Thoracic aorta (tissue), 2 donors: ENCODE data around the gene MYPOP. TPM values are rescaled to one million over a fixed set of nuclear protein-coding genes. Genes with fewer than 3 reads are reported as not detected.

Experiments
- ATAC-seq: fragments of 150-250 bp; one replicate; pipeline ENCODE4 v1.8.0; 2017; ENCODE audit warnings: low read depth; ENCODE audit not compliant: insufficient number of reproducible peaks, low FRiP score
- DNase-seq: peaks from one replicate; pipeline ENCODE4 v3.0.0-alpha.2; 2020; ENCODE audit warnings: low spot score
- H3K27ac ChIP-seq, 2 donors: fragments of 200-600 bp; sonication (generic); 1 replicate in 1 of 2; 2 replicates in 1 of 2; pipeline ENCODE4 v1.5.1; 2016; ENCODE audit warnings: mild to moderate bottlenecking in 2 of 2, moderate library complexity in 2 of 2
- H3K27me3 ChIP-seq: fragments of 200-600 bp; sonication (generic); replicated peaks from 2 replicates; pipeline ENCODE4 v1.6.0; 2016; ENCODE audit warnings: mild to moderate bottlenecking; ENCODE audit not compliant: insufficient read depth
- H3K36me3 ChIP-seq: fragments of 200-600 bp; sonication (generic); one replicate; pipeline ENCODE4 v1.5.1; 2016
- H3K4me1 ChIP-seq, 2 donors: fragments of 200-600 bp; sonication (generic); 1 replicate in 1 of 2; 2 replicates in 1 of 2; pipeline versions ENCODE4 v1.5.1 to v1.6.0; 2016; ENCODE audit warnings: low read depth in 2 of 2, mild to moderate bottlenecking in 1 of 2; ENCODE audit not compliant: control insufficient read depth in 1 of 2
- H3K4me3 ChIP-seq: fragments of 200-600 bp; sonication (generic); 2 replicates; pipeline ENCODE4 v1.5.1; 2016; ENCODE audit warnings: mild to moderate bottlenecking
- H3K9me3 ChIP-seq: fragments of 200-600 bp; sonication (generic); 2 replicates; pipeline ENCODE4 v1.5.1; 2016
- total RNA-seq, 2 donors: library from RNA; depleted of rRNA; stranded (reverse); fragments of >200 nt; gene quantifications; one replicate each; pipeline versions ENCODE4 v1.1.0 to v1.2.3, GENCODE V29; 2016
- TF ChIP-seq, protein P1 (sequence below): fragments of 200-600 bp; sonication (generic); IDR thresholded peaks from one replicate; pipeline ENCODE4 v1.5.1; 2019; ENCODE audit warnings: antibody characterized with exemption

The MYPOP gene
- total RNA-seq, 2 donors from 2014 or later: 6.1 to 8.8 TPM

DNA sequence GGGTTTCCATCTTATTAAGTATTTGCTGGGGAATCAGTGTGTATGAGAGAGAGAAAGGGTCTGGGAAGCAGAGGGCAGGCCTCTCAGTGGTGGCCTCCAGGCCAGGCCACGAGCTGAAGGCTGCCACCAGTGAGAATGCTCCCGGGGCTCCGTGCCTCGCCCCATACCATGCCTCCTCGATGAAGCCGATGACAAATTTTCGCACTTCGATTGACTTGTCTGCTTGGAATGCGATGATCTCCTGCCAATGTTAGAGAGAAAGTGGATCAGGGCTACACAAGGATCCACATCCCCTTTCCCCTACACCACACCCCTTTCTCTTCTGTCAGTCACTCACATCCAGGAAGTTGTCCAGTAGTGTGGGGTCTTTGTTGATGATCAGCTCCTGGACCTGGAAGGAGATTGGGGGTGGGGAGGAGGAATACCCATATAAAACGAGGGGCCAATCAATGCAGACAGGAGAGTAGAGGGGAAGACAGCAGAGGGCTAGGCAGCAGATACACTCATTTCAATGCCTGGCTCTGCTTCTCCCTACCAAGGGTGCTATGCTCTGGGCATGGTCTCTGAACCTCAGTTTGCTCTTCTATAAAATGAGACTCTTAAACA, 50.2 kb downstream of the MYPOP start:
- no peaks in the 10 kb centered on the region for H3K27me3 ChIP-seq
- H3K9me3 ChIP-seq: no peaks in the 10 kb centered on the region
- peaks cover 55% of the 10 kb centered on the region for H3K36me3 ChIP-seq
- DNase-seq (no peak), ATAC-seq (no peak)
- H3K4me3 ChIP-seq: no peak overlapping the region
- H3K4me1 ChIP-seq: no peaks in the 10 kb centered on the region
- no peak overlapping the region for H3K27ac ChIP-seq
- TF ChIP-seq, protein P1, sequence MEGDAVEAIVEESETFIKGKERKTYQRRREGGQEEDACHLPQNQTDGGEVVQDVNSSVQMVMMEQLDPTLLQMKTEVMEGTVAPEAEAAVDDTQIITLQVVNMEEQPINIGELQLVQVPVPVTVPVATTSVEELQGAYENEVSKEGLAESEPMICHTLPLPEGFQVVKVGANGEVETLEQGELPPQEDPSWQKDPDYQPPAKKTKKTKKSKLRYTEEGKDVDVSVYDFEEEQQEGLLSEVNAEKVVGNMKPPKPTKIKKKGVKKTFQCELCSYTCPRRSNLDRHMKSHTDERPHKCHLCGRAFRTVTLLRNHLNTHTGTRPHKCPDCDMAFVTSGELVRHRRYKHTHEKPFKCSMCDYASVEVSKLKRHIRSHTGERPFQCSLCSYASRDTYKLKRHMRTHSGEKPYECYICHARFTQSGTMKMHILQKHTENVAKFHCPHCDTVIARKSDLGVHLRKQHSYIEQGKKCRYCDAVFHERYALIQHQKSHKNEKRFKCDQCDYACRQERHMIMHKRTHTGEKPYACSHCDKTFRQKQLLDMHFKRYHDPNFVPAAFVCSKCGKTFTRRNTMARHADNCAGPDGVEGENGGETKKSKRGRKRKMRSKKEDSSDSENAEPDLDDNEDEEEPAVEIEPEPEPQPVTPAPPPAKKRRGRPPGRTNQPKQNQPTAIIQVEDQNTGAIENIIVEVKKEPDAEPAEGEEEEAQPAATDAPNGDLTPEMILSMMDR: no peak

DNA sequence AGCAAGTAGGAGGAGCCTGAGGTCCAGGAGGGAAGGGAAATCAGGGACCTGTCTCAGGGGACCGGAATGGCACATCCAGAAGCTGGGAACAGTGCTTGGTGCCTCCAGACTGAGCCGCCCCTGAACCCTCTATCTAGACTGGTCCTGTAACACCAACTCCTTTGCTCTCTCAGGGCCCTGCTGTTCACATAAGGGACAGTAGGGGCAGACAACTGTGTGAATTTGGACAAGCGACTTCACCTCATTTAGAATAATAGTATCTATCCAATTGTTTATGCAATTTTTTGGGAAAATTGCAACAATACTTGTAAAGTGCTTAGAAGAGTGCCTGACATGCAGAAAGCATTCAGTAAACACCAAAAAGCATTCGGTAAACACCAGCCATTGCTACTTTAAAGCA, 53.5 kb downstream of the MYPOP start:
- no peaks in the 10 kb centered on the region for H3K4me1 ChIP-seq
- no peaks in the 10 kb centered on the region for H3K27me3 ChIP-seq
- no peak for DNase-seq
- no peak for ATAC-seq
- H3K36me3 ChIP-seq: peaks cover 64% of the 10 kb centered on the region
- H3K9me3 ChIP-seq: no peaks in the 10 kb centered on the region
- no peak overlapping the region for H3K4me3 ChIP-seq
- TF ChIP-seq, protein P1: no peak
- no peak overlapping the region for H3K27ac ChIP-seq

DNA sequence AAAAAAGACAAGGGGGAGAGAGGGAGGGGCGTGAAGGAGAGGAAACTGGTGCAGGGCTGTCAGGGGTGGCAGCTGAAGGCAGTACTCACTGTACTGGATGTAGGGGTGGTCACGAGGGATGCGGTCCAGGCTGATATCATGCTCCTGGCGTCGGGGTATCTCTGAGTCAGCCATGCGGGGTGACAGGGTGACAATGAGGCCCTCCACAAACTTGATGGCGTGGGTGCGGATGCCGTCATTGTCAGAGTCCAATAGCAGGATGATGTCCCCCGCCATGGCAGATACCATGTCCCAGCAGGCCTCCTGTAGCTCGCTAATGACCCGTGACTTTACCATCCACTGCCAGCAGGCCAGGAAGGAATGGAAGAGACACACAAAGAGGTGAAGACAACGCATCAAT, 54.8 kb downstream of the MYPOP start:
- Histone ChIP-seq H3K4me3 (no peak overlapping the region), H3K27me3 (no peaks in the 10 kb centered on the region), H3K36me3 (peaks cover 73% of the 10 kb centered on the region), H3K9me3 (no peaks in the 10 kb centered on the region), H3K27ac (no peak overlapping the region), H3K4me1 (no peaks in the 10 kb centered on the region)
- TF ChIP-seq, protein P1: no peak
- DNase-seq: no peak
- no peak for ATAC-seq

DNA sequence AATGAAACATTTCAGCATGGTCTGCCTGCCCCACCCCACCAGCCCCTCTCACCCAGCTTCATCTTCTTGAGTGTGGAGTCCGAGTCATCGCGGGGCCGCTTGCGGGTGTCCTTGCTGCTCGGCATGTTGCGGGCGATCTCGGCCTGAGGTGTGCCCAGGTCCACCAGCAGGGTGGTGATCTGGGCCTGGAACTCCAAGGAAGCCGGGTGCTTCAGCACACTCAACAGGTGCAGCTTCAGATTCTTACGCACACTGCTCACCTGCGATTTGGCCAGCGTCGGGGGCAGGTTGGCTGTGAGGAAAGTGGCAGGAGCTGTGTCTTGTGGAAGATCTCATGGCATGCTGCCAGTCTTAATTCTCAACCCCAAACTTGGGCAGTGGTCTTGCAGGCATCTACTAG, 60.2 kb downstream of the MYPOP start:
- H3K27me3 ChIP-seq: no peaks in the 10 kb centered on the region
- DNase-seq (no peak), ATAC-seq (no peak)
- no peak overlapping the region for H3K4me3 ChIP-seq
- TF ChIP-seq, protein P1: no peak
- H3K9me3 ChIP-seq: no peaks in the 10 kb centered on the region
- H3K27ac ChIP-seq: no peak overlapping the region
- peaks cover 68% of the 10 kb centered on the region for H3K36me3 ChIP-seq
- no peaks in the 10 kb centered on the region for H3K4me1 ChIP-seq

Other genes with a start within 250 kb of the MYPOP start
- under 1 TPM in 1 of 2 donors, not detected in 1; 0.14 TPM for gene GIPR, start 234.4 kb downstream of the MYPOP start, total RNA-seq
- gene SNRPD2, start 210.7 kb downstream of the MYPOP start, total RNA-seq: 10 to 100 TPM; 65.7 to 70.1 TPM
- gene QPCTL, start 209.9 kb downstream of the MYPOP start, total RNA-seq: 1 to 10 TPM; 4.6 to 8.8 TPM
- 10 to 100 TPM in 1 of 2 donors, 1 to 10 TPM in 1; 9.9 to 15.0 TPM for gene FBXO46, start 171.7 kb downstream of the MYPOP start, total RNA-seq
- not detected for gene MEIOSIN, start 169.2 kb downstream of the MYPOP start, total RNA-seq
- gene SIX5, start 133.4 kb downstream of the MYPOP start, total RNA-seq: 10 to 100 TPM; 15.0 to 29.9 TPM
- gene DMPK, start 120.1 kb downstream of the MYPOP start, total RNA-seq: 100 to 1,000 TPM; 212 to 227 TPM
- gene DMWD, start 109.8 kb downstream of the MYPOP start, total RNA-seq: 10 to 100 TPM; 79.1 to 91.1 TPM
- not detected for gene RSPH6A, start 87.3 kb downstream of the MYPOP start, total RNA-seq
- 10 to 100 TPM; 48.8 to 84.7 TPM for gene SYMPK, start 39.5 kb downstream of the MYPOP start, total RNA-seq
- gene FOXA3, start 38.3 kb downstream of the MYPOP start, total RNA-seq: not detected
- 10 to 100 TPM; 25.0 to 25.5 TPM for gene IRF2BP1, start 16.5 kb downstream of the MYPOP start, total RNA-seq
- not detected for gene NANOS2, start 12.2 kb upstream of the MYPOP start, total RNA-seq
- gene NOVA2, start 71.3 kb upstream of the MYPOP start, total RNA-seq: 1 to 10 TPM; 2.6 to 6.4 TPM
- gene CCDC61, start 92.9 kb upstream of the MYPOP start, total RNA-seq: 10 to 100 TPM; 14.7 to 16.9 TPM
- gene PGLYRP1, start 120.4 kb upstream of the MYPOP start, total RNA-seq: not detected
- gene IGFL4, start 138.4 kb upstream of the MYPOP start, total RNA-seq: not detected
- not detected for gene IGFL3, start 222.1 kb upstream of the MYPOP start, total RNA-seq
- gene IGFL2, start 245.6 kb upstream of the MYPOP start, total RNA-seq: under 1 TPM; 0.54 to 0.85 TPM